GM10847 (cell line): ENCODE results near the gene CYP27B1.
A peak's percentile ranks its signal among the peaks of the same experiment; 100 is the strongest.

ENCODE experiments used
- POLR2A ChIP-seq: IDR thresholded peaks from 2 replicates; pipeline ENCODE4 v1.6.1; 2011; ENCODE audit not compliant: insufficient read length; ENCODE audit errors: extremely low read depth

The CYP27B1 gene

GRCh38 chr12:57750561-57751431 lies 16.1 kb downstream of the CYP27B1 start:
- no peak for TF ChIP-seq POLR2A

GRCh38 chr12:57749061-57749460 lies 17.8 kb downstream of the CYP27B1 start:
- no peak for TF ChIP-seq POLR2A

- no peak for TF ChIP-seq POLR2A
These were observed 20.9 kb downstream of the CYP27B1 start for GRCh38 chr12:57746025-57746424.

GRCh38 chr12:57745485-57745881 lies 21.4 kb downstream of the CYP27B1 start:
- no peak for TF ChIP-seq POLR2A

GRCh38 chr12:57744777-57745484 lies 21.9 kb downstream of the CYP27B1 start, which contains the start of gene TSPAN31:
Gene TSPAN31, plus strand, starts transcription at chr12:57745039. Its CDS starts 116 bp downstream, at chr12:57745155.
- TF ChIP-seq POLR2A, result peak; percentile 52

- no peak for TF ChIP-seq POLR2A
These were observed 22.6 kb downstream of the CYP27B1 start for GRCh38 chr12:57744194-57744776.

GRCh38 chr12:57743769-57744168 lies 23.1 kb downstream of the CYP27B1 start:
- TF ChIP-seq POLR2A, result no peak

GRCh38 chr12:57741844-57742738 lies 24.8 kb downstream of the CYP27B1 start:
- TF ChIP-seq POLR2A, result peak; percentile 18

GRCh38 chr12:57741413-57741789 lies 25.5 kb downstream of the CYP27B1 start:
- TF ChIP-seq POLR2A, result no peak

- TF ChIP-seq POLR2A, result no peak
These were observed 26.0 kb downstream of the CYP27B1 start for GRCh38 chr12:57740656-57741412.

GRCh38 chr12:57739914-57740538 lies 26.9 kb downstream of the CYP27B1 start:
- TF ChIP-seq POLR2A, result no peak

GRCh38 chr12:57739387-57739786 lies 27.5 kb downstream of the CYP27B1 start:
- TF ChIP-seq POLR2A, result no peak

- TF ChIP-seq POLR2A, result no peak
These were observed 28.1 kb downstream of the CYP27B1 start, which contains the start of gene AGAP2 for GRCh38 chr12:57738661-57739237. Gene AGAP2, minus strand, starts transcription at chr12:57738742. Its CDS starts 496 bp downstream, at chr12:57738246.
